H7 (cell line): ENCODE results near the gene LAPTM5. TPM values are rescaled to one million over a fixed set of nuclear protein-coding genes. Genes with fewer than 3 reads are reported as not detected.

Experiments
- DNase-seq: peaks from one replicate; pipeline ENCODE4 v3.0.0; 2012
- H3K27me3 ChIP-seq: 2 replicates; pipeline ENCODE4 v1.6.0; 2011; ENCODE audit warnings: mild to moderate bottlenecking, low read length; ENCODE audit not compliant: control insufficient read depth, insufficient read depth
- H3K36me3 ChIP-seq: replicated peaks from 2 replicates; pipeline ENCODE4 v1.5.1; 2011; ENCODE audit warnings: low read length; ENCODE audit not compliant: control insufficient read depth, insufficient read depth
- H3K4me3 ChIP-seq: 2 replicates; pipeline ENCODE4 v1.5.1; 2011; ENCODE audit warnings: low read depth, mild to moderate bottlenecking, control low read depth, low read length, moderate library complexity; ENCODE audit not compliant: insufficient read depth
- total RNA-seq: library from RNA; depleted of rRNA; stranded (reverse); fragments of >200 nt; shearing (Covaris generic); gene quantifications from 2 replicates; pipeline ENCODE4 v1.2.3, GENCODE V29; 2014; rRNA removed

LAPTM5 gene
- 0.26 and 0.28 TPM in 2 replicates for total RNA-seq

GRCh38 chr1:30757352-30758120, at the start of gene LAPTM5:
LAPTM5 (minus strand) TSS chr1:30757774; CDS start chr1:30757745, 29 bp downstream.
- Histone ChIP-seq H3K4me3 (no peak within 1 kb of the TSS), H3K27me3 (no peaks in the 10 kb centered on the region; the same call in 1 of the 2 replicates), H3K36me3 (no peaks in the 10 kb centered on the region)
- DNase-seq, result no peak

- Histone ChIP-seq H3K36me3 (no peaks in the 10 kb centered on the region), H3K27me3 (no peaks in the 10 kb centered on the region), H3K4me3 (no peak overlapping the region)
- DNase-seq, result no peak
Observed at GRCh38 chr1:30806381-30807317, 49.1 kb upstream of the LAPTM5 start.

- H3K27me3 ChIP-seq, result no peaks in the 10 kb centered on the region
- H3K4me3 ChIP-seq, result no peak overlapping the region
- DNase-seq, result no peak
- H3K36me3 ChIP-seq, result no peaks in the 10 kb centered on the region
Observed at GRCh38 chr1:30805304-30806003, 47.9 kb upstream of the LAPTM5 start.

- no peak overlapping the region for H3K4me3 ChIP-seq
- DNase-seq, result no peak
- H3K27me3 ChIP-seq, result no peaks in the 10 kb centered on the region
- no peaks in the 10 kb centered on the region for H3K36me3 ChIP-seq
Observed at GRCh38 chr1:30804822-30805221, 47.2 kb upstream of the LAPTM5 start.

- no peaks in the 10 kb centered on the region for H3K27me3 ChIP-seq
- DNase-seq, result no peak
Observed at GRCh38 chr1:30804352-30804751, 46.8 kb upstream of the LAPTM5 start.

GRCh38 chr1:30803562-30803961, 46.0 kb upstream of the LAPTM5 start:
- H3K36me3 ChIP-seq, result no peaks in the 10 kb centered on the region
- no peak overlapping the region for H3K4me3 ChIP-seq
- DNase-seq, result no peak
- no peaks in the 10 kb centered on the region for H3K27me3 ChIP-seq

More at GRCh38 chr1:30804352-30804751, 46.8 kb upstream of the LAPTM5 start:
- Histone ChIP-seq H3K36me3 (no peaks in the 10 kb centered on the region), H3K4me3 (no peak overlapping the region)

GRCh38 chr1:30801771-30802198, 44.2 kb upstream of the LAPTM5 start:
- peak; percentile 91 for DNase-seq

GRCh38 chr1:30799233-30799511, 41.6 kb upstream of the LAPTM5 start:
- Histone ChIP-seq H3K27me3 (no peaks in the 10 kb centered on the region), H3K36me3 (no peaks in the 10 kb centered on the region), H3K4me3 (no peak overlapping the region)
- no peak for DNase-seq

More at GRCh38 chr1:30801771-30802198, 44.2 kb upstream of the LAPTM5 start:
- Histone ChIP-seq H3K36me3 (no peaks in the 10 kb centered on the region), H3K27me3 (no peaks in the 10 kb centered on the region), H3K4me3 (peak overlapping the region; percentile 13; the same call in 1 of the 2 replicates)

GRCh38 chr1:30798389-30799232, 41.0 kb upstream of the LAPTM5 start:
- Histone ChIP-seq H3K4me3 (no peak overlapping the region), H3K36me3 (no peaks in the 10 kb centered on the region), H3K27me3 (no peaks in the 10 kb centered on the region)
- no peak for DNase-seq

GRCh38 chr1:30795026-30795425, 37.5 kb upstream of the LAPTM5 start:
- Histone ChIP-seq H3K4me3 (no peak overlapping the region), H3K27me3 (peaks cover 3% of the 10 kb centered on the region; the same call in 1 of the 2 replicates), H3K36me3 (no peaks in the 10 kb centered on the region)
- no peak for DNase-seq

- no peak for DNase-seq
- Histone ChIP-seq H3K36me3 (no peaks in the 10 kb centered on the region), H3K27me3 (peaks cover 3% of the 10 kb centered on the region; the same call in 1 of the 2 replicates), H3K4me3 (no peak overlapping the region)
Observed at GRCh38 chr1:30794260-30794659, 36.7 kb upstream of the LAPTM5 start.

GRCh38 chr1:30793209-30793608, 35.6 kb upstream of the LAPTM5 start:
- no peak for DNase-seq
- Histone ChIP-seq H3K36me3 (no peaks in the 10 kb centered on the region), H3K27me3 (peaks cover 3% of the 10 kb centered on the region; the same call in 1 of the 2 replicates), H3K4me3 (no peak overlapping the region)

GRCh38 chr1:30791868-30792267, 34.3 kb upstream of the LAPTM5 start:
- peaks cover 3% of the 10 kb centered on the region; the same call in 1 of the 2 replicates for H3K27me3 ChIP-seq
- no peaks in the 10 kb centered on the region for H3K36me3 ChIP-seq
- no peak overlapping the region for H3K4me3 ChIP-seq
- DNase-seq, result no peak
